Central memory CD8-positive, alpha-beta T cell (primary cell): ENCODE data around the gene RANBP1.

Source experiments
- ATAC-seq: fragments of 150-1000 bp; cut with Tn5 transposase; replicated peaks from 2 replicates; pipeline ENCODE4 v1.10.0; 2022; ENCODE audit warnings: mild to moderate bottlenecking, moderate FRiP score, moderate number of reproducible peaks; ENCODE audit not compliant: poor library complexity, severe bottlenecking; ENCODE audit errors: extremely low read depth
- DNase-seq, 2 donors: peaks; one replicate each; pipeline ENCODE4 v3.0.0; 2021; ENCODE audit warnings: low spot score in 2 of 2
- H3K27ac Mint-ChIP-seq: one replicate; pipeline ENCODE4 v1.8.0; 2022; ENCODE audit warnings: low read depth, mild to moderate bottlenecking, moderate library complexity, mixed read lengths
- H3K27me3 Mint-ChIP-seq: one replicate; pipeline ENCODE4 v1.8.0; 2022; ENCODE audit warnings: mixed read lengths
- H3K36me3 Mint-ChIP-seq: one replicate; pipeline ENCODE4 v1.8.0; 2022; ENCODE audit warnings: mild to moderate bottlenecking, moderate library complexity, mixed read lengths; ENCODE audit not compliant: insufficient read depth
- H3K4me1 Mint-ChIP-seq: one replicate; pipeline ENCODE4 v1.8.0; 2022; ENCODE audit warnings: mixed read lengths
- H3K4me3 Mint-ChIP-seq: one replicate; pipeline ENCODE4 v1.8.0; 2022; ENCODE audit warnings: mild to moderate bottlenecking, moderate library complexity, mixed read lengths
- H3K9me3 Mint-ChIP-seq: one replicate; pipeline ENCODE4 v1.8.0; 2022; ENCODE audit warnings: mixed read lengths

Gene RANBP1

GRCh38 chr22:20133930-20134549, 18.1 kb downstream of the RANBP1 start:
- no peak for ATAC-seq
- DNase-seq, result no peak
- no peaks in the 10 kb centered on the region for H3K27me3 Mint-ChIP-seq
- H3K9me3 Mint-ChIP-seq, result no peaks in the 10 kb centered on the region
- peaks cover 3% of the 10 kb centered on the region for H3K36me3 Mint-ChIP-seq
- H3K4me3 Mint-ChIP-seq, result peak overlapping the region; percentile 68
- H3K27ac Mint-ChIP-seq, result no peak overlapping the region
- peaks cover 42% of the 10 kb centered on the region for H3K4me1 Mint-ChIP-seq

GRCh38 chr22:20135265-20135664, 19.4 kb downstream of the RANBP1 start:
- no peaks in the 10 kb centered on the region for H3K27me3 Mint-ChIP-seq
- DNase-seq (no peak), ATAC-seq (no peak)
- peaks cover 36% of the 10 kb centered on the region for H3K4me1 Mint-ChIP-seq
- H3K27ac Mint-ChIP-seq, result no peak overlapping the region
- peaks cover 3% of the 10 kb centered on the region for H3K36me3 Mint-ChIP-seq
- no peaks in the 10 kb centered on the region for H3K9me3 Mint-ChIP-seq
- no peak overlapping the region for H3K4me3 Mint-ChIP-seq

- DNase-seq (no peak), ATAC-seq (no peak)
- H3K27me3 Mint-ChIP-seq, result no peaks in the 10 kb centered on the region
- H3K4me3 Mint-ChIP-seq, result no peak overlapping the region
- no peak overlapping the region for H3K27ac Mint-ChIP-seq
- no peaks in the 10 kb centered on the region for H3K9me3 Mint-ChIP-seq
- peaks cover 36% of the 10 kb centered on the region for H3K4me1 Mint-ChIP-seq
- H3K36me3 Mint-ChIP-seq, result peaks cover 3% of the 10 kb centered on the region
Observed at GRCh38 chr22:20135806-20136602, 20.1 kb downstream of the RANBP1 start.

GRCh38 chr22:20136603-20136873, 20.6 kb downstream of the RANBP1 start:
- Mint-ChIP-seq H3K27ac (no peak overlapping the region), H3K27me3 (no peaks in the 10 kb centered on the region), H3K4me3 (no peak overlapping the region), H3K9me3 (no peaks in the 10 kb centered on the region), H3K4me1 (peaks cover 36% of the 10 kb centered on the region), H3K36me3 (peaks cover 3% of the 10 kb centered on the region)
- DNase-seq, result no peak
- ATAC-seq, result no peak

- DNase-seq (no peak), ATAC-seq (no peak)
- H3K27me3 Mint-ChIP-seq, result no peaks in the 10 kb centered on the region
- peaks cover 3% of the 10 kb centered on the region for H3K36me3 Mint-ChIP-seq
- H3K4me3 Mint-ChIP-seq, result no peak overlapping the region
- no peak overlapping the region for H3K27ac Mint-ChIP-seq
- H3K4me1 Mint-ChIP-seq, result peaks cover 36% of the 10 kb centered on the region
- H3K9me3 Mint-ChIP-seq, result no peaks in the 10 kb centered on the region
Observed at GRCh38 chr22:20137113-20137512, 21.2 kb downstream of the RANBP1 start.

GRCh38 chr22:20137671-20138416, 21.9 kb downstream of the RANBP1 start:
- Mint-ChIP-seq H3K27ac (peak overlapping the region; percentile 22), H3K9me3 (no peaks in the 10 kb centered on the region), H3K4me1 (peaks cover 31% of the 10 kb centered on the region), H3K27me3 (no peaks in the 10 kb centered on the region), H3K4me3 (no peak overlapping the region), H3K36me3 (peaks cover 3% of the 10 kb centered on the region)
- ATAC-seq (no peak), DNase-seq (no peak)

- Mint-ChIP-seq H3K9me3 (no peaks in the 10 kb centered on the region), H3K4me1 (peaks cover 27% of the 10 kb centered on the region), H3K27ac (peak overlapping the region; percentile 22), H3K4me3 (no peak overlapping the region), H3K36me3 (peaks cover 1% of the 10 kb centered on the region), H3K27me3 (no peaks in the 10 kb centered on the region)
- DNase-seq, result no peak
- no peak for ATAC-seq
Observed at GRCh38 chr22:20138417-20138738, 22.5 kb downstream of the RANBP1 start.

GRCh38 chr22:20138868-20139267, 23.0 kb downstream of the RANBP1 start:
- peaks cover 25% of the 10 kb centered on the region for H3K4me1 Mint-ChIP-seq
- no peak for ATAC-seq
- DNase-seq, result no peak
- no peak overlapping the region for H3K4me3 Mint-ChIP-seq
- no peak overlapping the region for H3K27ac Mint-ChIP-seq
- H3K9me3 Mint-ChIP-seq, result no peaks in the 10 kb centered on the region
- H3K36me3 Mint-ChIP-seq, result peaks cover 1% of the 10 kb centered on the region
- H3K27me3 Mint-ChIP-seq, result no peaks in the 10 kb centered on the region

- H3K4me3 Mint-ChIP-seq, result no peak overlapping the region
- H3K4me1 Mint-ChIP-seq, result peaks cover 18% of the 10 kb centered on the region
- ATAC-seq, result no peak
- H3K27me3 Mint-ChIP-seq, result no peaks in the 10 kb centered on the region
- H3K27ac Mint-ChIP-seq, result no peak overlapping the region
- DNase-seq, result no peak
- H3K36me3 Mint-ChIP-seq, result peaks cover 4% of the 10 kb centered on the region
- H3K9me3 Mint-ChIP-seq, result no peaks in the 10 kb centered on the region
Observed at GRCh38 chr22:20139391-20140106, 23.6 kb downstream of the RANBP1 start.

- Mint-ChIP-seq H3K4me1 (peaks cover 17% of the 10 kb centered on the region), H3K9me3 (no peaks in the 10 kb centered on the region), H3K4me3 (no peak overlapping the region), H3K27ac (no peak overlapping the region), H3K36me3 (peaks cover 4% of the 10 kb centered on the region), H3K27me3 (no peaks in the 10 kb centered on the region)
- ATAC-seq (no peak), DNase-seq (no peak)
Observed at GRCh38 chr22:20140107-20140445, 24.2 kb downstream of the RANBP1 start.

- DNase-seq, result no peak
- peaks cover 4% of the 10 kb centered on the region for H3K36me3 Mint-ChIP-seq
- H3K4me1 Mint-ChIP-seq, result peaks cover 17% of the 10 kb centered on the region
- ATAC-seq, result no peak
- no peaks in the 10 kb centered on the region for H3K9me3 Mint-ChIP-seq
- no peak overlapping the region for H3K27ac Mint-ChIP-seq
- no peak overlapping the region for H3K4me3 Mint-ChIP-seq
- no peaks in the 10 kb centered on the region for H3K27me3 Mint-ChIP-seq
Observed at GRCh38 chr22:20140521-20140964, 24.6 kb downstream of the RANBP1 start.

- ATAC-seq (no peak), DNase-seq (no peak)
- Mint-ChIP-seq H3K4me3 (no peak overlapping the region), H3K27ac (no peak overlapping the region), H3K27me3 (no peaks in the 10 kb centered on the region), H3K9me3 (no peaks in the 10 kb centered on the region), H3K36me3 (peaks cover 4% of the 10 kb centered on the region), H3K4me1 (peaks cover 12% of the 10 kb centered on the region)
Observed at GRCh38 chr22:20141186-20142077, 25.5 kb downstream of the RANBP1 start.
